B cell (primary cell): Measurements from ENCODE around the gene MEIS3.

Source experiments
- EZH2 ChIP-seq: IDR thresholded peaks from 2 replicates; pipeline ENCODE4 v1.6.1; 2012; ENCODE audit warnings: borderline replicate concordance, low read depth, mild to moderate bottlenecking, moderate library complexity, low read length; ENCODE audit not compliant: insufficient read depth, poor library complexity, severe bottlenecking
- TF ChIP-seq, protein P1 (sequence below): fragments of 200-600 bp; IDR thresholded peaks from one replicate; pipeline ENCODE4 v1.8.0; 2022; ENCODE audit warnings: antibody characterized with exemption, mild to moderate bottlenecking

DNA sequence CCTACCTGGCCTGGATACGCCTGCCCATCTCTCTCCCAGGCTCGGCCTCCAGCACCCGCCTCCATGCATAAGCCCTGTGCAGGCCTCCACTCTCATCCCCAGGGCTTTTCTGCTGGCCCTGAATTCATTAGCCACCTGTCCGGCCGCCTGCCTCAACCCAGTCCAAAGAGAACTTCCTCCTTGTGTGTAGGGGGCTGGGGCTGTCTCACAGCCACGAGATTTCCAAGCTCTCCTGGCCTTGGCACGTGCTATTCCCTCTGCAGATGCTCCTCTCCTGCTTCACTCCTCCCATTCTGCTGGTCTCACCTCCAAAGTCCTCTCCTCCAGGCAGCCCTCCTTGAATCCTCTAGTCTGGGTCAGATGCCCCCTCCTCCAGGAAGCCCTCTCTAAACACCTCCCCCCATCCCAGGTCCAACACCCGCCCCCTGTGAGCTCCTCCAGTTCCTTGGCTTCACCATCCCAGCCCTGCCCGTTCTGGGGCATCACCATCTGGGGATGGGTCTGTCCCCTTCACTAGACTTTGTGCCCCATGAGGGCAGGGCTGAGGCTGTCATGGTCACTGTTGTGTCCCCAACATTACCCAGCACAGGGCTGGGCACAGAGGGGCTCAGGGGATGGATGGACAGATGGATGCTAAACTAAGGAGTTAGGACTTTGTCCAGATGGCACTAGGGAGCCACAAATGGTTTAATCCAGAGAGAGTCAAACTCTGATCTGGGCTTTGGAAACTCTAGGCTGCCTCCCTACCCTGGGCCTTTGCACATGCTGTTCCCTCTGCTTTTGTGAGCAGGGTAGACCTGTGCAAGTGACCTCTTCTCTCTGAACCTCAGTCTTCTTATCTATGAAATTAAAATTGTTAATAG, 14.8 kb downstream of the MEIS3 start:
- TF ChIP-seq, protein P1, sequence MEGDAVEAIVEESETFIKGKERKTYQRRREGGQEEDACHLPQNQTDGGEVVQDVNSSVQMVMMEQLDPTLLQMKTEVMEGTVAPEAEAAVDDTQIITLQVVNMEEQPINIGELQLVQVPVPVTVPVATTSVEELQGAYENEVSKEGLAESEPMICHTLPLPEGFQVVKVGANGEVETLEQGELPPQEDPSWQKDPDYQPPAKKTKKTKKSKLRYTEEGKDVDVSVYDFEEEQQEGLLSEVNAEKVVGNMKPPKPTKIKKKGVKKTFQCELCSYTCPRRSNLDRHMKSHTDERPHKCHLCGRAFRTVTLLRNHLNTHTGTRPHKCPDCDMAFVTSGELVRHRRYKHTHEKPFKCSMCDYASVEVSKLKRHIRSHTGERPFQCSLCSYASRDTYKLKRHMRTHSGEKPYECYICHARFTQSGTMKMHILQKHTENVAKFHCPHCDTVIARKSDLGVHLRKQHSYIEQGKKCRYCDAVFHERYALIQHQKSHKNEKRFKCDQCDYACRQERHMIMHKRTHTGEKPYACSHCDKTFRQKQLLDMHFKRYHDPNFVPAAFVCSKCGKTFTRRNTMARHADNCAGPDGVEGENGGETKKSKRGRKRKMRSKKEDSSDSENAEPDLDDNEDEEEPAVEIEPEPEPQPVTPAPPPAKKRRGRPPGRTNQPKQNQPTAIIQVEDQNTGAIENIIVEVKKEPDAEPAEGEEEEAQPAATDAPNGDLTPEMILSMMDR: no peak
- no peak for TF ChIP-seq EZH2
